ENCODE measurements around the gene CNDP1. TPM values are rescaled to one million over a fixed set of nuclear protein-coding genes. Genes with fewer than 3 reads are reported as not detected.

The CNDP1 gene
- total RNA-seq, 1 donor from 2014 or later: not detected

DNA sequence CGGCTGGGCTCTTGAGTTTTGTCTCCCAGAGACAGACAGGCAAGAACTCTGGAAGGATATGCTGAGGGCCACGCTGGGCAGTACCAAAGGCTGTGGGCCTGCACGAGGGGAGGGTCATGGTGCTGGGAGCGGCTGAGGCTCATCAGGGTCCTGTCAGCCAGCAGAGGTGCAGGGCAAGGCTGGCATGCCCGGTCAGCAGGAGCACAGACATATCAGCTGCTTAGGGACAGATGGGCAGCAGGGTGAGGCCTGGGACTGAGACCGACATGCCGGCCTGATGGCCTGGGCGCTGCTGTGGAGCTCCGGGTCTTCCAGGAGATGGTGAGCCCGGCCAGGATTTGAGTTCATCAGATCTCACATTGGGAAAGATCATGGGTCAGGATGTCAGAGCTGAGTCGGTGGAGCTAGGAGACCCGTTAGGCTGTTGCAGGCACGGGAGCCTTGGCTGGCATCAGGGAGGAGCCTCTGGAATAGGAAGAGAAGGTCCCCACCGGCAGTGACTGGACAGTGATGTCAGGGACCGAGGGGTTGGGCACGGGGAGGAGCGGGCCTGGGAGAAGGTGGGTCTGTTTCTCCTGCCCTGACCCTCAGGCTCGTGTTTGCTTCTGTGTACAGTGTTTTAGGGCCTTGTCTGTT is 19.3 kb upstream of the CNDP1 start:
- Mint-ChIP-seq H3K9me3 (ENCODE audit: unreplicated experiment) (no peaks in the 10 kb centered on the region), H3K27ac (ENCODE audit: unreplicated experiment) (no peak overlapping the region), H3K4me3 (ENCODE audit: unreplicated experiment) (no peak overlapping the region), H3K27me3 (ENCODE audit: low read depth, unreplicated experiment) (no peaks in the 10 kb centered on the region), H3K36me3 (ENCODE audit: low read depth, unreplicated experiment) (peaks cover 26% of the 10 kb centered on the region), H3K4me1 (ENCODE audit: low read depth, unreplicated experiment) (no peaks in the 10 kb centered on the region)
- no peak overlapping the region for H2AFZ ChIP-seq (ENCODE audit: low read depth, low read length)
- H3K9me3 ChIP-seq (ENCODE audit: insufficient read depth, low read depth, low read length): no peaks in the 10 kb centered on the region
- no peak for FAIRE-seq
- H3K36me3 ChIP-seq (ENCODE audit: insufficient read depth, low read length): peaks cover 14% of the 10 kb centered on the region
- no peak for TF ChIP-seq EZH2 (IDR thresholded peaks at IDR 0.05; ENCODE audit: insufficient read depth, low read length)
- TF ChIP-seq, protein P1, sequence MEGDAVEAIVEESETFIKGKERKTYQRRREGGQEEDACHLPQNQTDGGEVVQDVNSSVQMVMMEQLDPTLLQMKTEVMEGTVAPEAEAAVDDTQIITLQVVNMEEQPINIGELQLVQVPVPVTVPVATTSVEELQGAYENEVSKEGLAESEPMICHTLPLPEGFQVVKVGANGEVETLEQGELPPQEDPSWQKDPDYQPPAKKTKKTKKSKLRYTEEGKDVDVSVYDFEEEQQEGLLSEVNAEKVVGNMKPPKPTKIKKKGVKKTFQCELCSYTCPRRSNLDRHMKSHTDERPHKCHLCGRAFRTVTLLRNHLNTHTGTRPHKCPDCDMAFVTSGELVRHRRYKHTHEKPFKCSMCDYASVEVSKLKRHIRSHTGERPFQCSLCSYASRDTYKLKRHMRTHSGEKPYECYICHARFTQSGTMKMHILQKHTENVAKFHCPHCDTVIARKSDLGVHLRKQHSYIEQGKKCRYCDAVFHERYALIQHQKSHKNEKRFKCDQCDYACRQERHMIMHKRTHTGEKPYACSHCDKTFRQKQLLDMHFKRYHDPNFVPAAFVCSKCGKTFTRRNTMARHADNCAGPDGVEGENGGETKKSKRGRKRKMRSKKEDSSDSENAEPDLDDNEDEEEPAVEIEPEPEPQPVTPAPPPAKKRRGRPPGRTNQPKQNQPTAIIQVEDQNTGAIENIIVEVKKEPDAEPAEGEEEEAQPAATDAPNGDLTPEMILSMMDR (IDR thresholded peaks at IDR 0.05; ENCODE audit: insufficient read depth, low read depth, low read length): no peak
- H3K4me2 ChIP-seq (ENCODE audit: low read length): no peak overlapping the region
- no peaks in the 10 kb centered on the region for H3K79me2 ChIP-seq (ENCODE audit: insufficient read depth, low read length)
- no peaks in the 10 kb centered on the region for H3K27me3 ChIP-seq (ENCODE audit: insufficient read depth, low read length)
- H4K20me1 ChIP-seq (ENCODE audit: insufficient read depth, low read length): peaks cover 10% of the 10 kb centered on the region
- no peak overlapping the region for H3K4me3 ChIP-seq (ENCODE audit: insufficient read depth, low read depth, low read length)
- H3K9ac ChIP-seq (ENCODE audit: low read length): no peak overlapping the region
- no peaks in the 10 kb centered on the region for H3K4me1 ChIP-seq (ENCODE audit: insufficient read depth, low read length)
- no peak overlapping the region for H3K27ac ChIP-seq (ENCODE audit: low read depth, low read length)
- no peak for DNase-seq (ENCODE audit: low read depth)

DNA sequence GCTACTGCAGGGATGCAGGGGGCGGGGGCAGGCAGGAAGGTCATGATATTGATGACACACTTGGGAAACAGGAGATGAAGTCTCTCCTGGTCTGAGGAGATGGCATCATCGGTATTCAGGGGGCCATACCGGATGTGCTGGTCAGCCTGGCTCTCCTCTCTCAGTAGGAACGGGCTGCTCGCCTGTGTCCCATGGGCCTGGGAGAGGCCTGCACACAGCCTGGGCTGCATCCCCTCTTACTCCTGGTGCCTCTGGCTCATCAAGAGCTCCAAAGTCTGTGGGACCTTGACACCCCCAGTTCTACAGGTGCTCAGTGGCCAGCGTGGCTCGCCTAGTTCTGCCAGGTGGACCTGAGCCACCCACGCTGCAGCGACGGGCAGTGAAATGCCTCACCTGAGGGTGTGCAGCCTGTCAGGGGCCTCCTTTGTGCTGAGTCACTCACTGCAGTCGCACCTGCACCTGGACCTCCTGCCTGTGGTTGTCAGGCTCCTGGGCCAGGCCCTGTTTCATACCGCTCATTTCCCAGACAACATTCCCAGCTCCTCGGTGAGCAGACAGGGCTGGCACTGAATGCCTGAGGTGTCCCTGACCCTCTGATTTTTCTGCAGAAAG is 18.6 kb upstream of the CNDP1 start:
- H3K9ac ChIP-seq (ENCODE audit: low read length): no peak overlapping the region
- H3K4me2 ChIP-seq (ENCODE audit: low read length): no peak overlapping the region
- peaks cover 9% of the 10 kb centered on the region for H3K36me3 ChIP-seq (ENCODE audit: insufficient read depth, low read length)
- no peak overlapping the region for H3K4me3 ChIP-seq (ENCODE audit: insufficient read depth, low read depth, low read length)
- H2AFZ ChIP-seq (ENCODE audit: low read depth, low read length): no peak overlapping the region
- H3K27me3 Mint-ChIP-seq (ENCODE audit: low read depth, unreplicated experiment): no peaks in the 10 kb centered on the region
- H3K79me2 ChIP-seq (ENCODE audit: insufficient read depth, low read length): no peaks in the 10 kb centered on the region
- peaks cover 32% of the 10 kb centered on the region for H3K36me3 Mint-ChIP-seq (ENCODE audit: low read depth, unreplicated experiment)
- no peak overlapping the region for H3K27ac ChIP-seq (ENCODE audit: low read depth, low read length)
- TF ChIP-seq, protein P1 (IDR thresholded peaks at IDR 0.05; ENCODE audit: insufficient read depth, low read depth, low read length): no peak
- no peak for TF ChIP-seq EZH2 (IDR thresholded peaks at IDR 0.05; ENCODE audit: insufficient read depth, low read length)
- no peaks in the 10 kb centered on the region for H3K4me1 Mint-ChIP-seq (ENCODE audit: low read depth, unreplicated experiment)
- no peaks in the 10 kb centered on the region for H3K27me3 ChIP-seq (ENCODE audit: insufficient read depth, low read length)
- no peaks in the 10 kb centered on the region for H3K9me3 Mint-ChIP-seq (ENCODE audit: unreplicated experiment)
- H3K27ac Mint-ChIP-seq (ENCODE audit: unreplicated experiment): no peak overlapping the region
- no peaks in the 10 kb centered on the region for H3K4me1 ChIP-seq (ENCODE audit: insufficient read depth, low read length)
- FAIRE-seq (no peak), DNase-seq (ENCODE audit: low read depth) (no peak)
- no peak overlapping the region for H3K4me3 Mint-ChIP-seq (ENCODE audit: unreplicated experiment)
- H4K20me1 ChIP-seq (ENCODE audit: insufficient read depth, low read length): peaks cover 7% of the 10 kb centered on the region
- no peaks in the 10 kb centered on the region for H3K9me3 ChIP-seq (ENCODE audit: insufficient read depth, low read depth, low read length)
